K562 (cell line): ENCODE data around the gene BEST2.
"Not testable (repeated sequence)": the region's sequence is repeated elsewhere in the genome, so short reads cannot be mapped to it uniquely, and the experiment has no call there.

Source experiments
- ARHGAP35 ChIP-seq: fragments of 450-650 bp; IDR thresholded peaks from 2 replicates; pipeline ENCODE4 v1.6.1; 2018; ENCODE audit not compliant: partially characterized antibody
- BDP1 ChIP-seq: IDR thresholded peaks from 3 replicates; pipeline ENCODE4 v1.6.1; 2011; ENCODE audit not compliant: insufficient read length, insufficient read depth
- CHD4 ChIP-seq: fragments of 200-600 bp; sonication (generic); IDR thresholded peaks from 3 replicates; pipeline ENCODE4 v1.6.1; 2012; ENCODE audit warnings: low read depth, mild to moderate bottlenecking, mixed read lengths, low read length, inconsistent platforms; ENCODE audit not compliant: insufficient read depth, insufficient replicate concordance, poor library complexity, severe bottlenecking
- DMBX1 ChIP-seq: fragments of 250-450 bp; sonication (Bioruptor Pico); IDR thresholded peaks from 2 replicates; pipeline ENCODE4 v1.8.0; 2022; ENCODE audit warnings: inconsistent platforms, mild to moderate bottlenecking, moderate library complexity, borderline replicate concordance
- PYGO2 ChIP-seq: fragments of 450-650 bp; IDR thresholded peaks from 2 replicates; pipeline ENCODE4 v1.6.1; 2016; ENCODE audit warnings: mild to moderate bottlenecking, missing genetic modification characterization, moderate library complexity, missing compliant biosample characterization
- SMARCE1 ChIP-seq: fragments of 450-650 bp; IDR thresholded peaks from 2 replicates; pipeline ENCODE4 v1.7.1; 2016; ENCODE audit warnings: mild to moderate bottlenecking
- SRF ChIP-seq, 2 experiments: fragments of 250-450, 450-650 bp in 1 of 2; sonication (Bioruptor Pico) in 1 of 2; sonication (generic) in 1 of 2; formaldehyde crosslinking; IDR thresholded peaks; 2 replicates each; pipeline versions ENCODE4 v1.5.0 to v1.5.1; 2020 to 2022; ENCODE audit warnings: mild to moderate bottlenecking in 1 of 2, missing genetic modification reagents in 1 of 2
- ZNF239 ChIP-seq: fragments of 250-450 bp; sonication (Bioruptor Pico); IDR thresholded peaks from 2 replicates; pipeline ENCODE4 v1.4.0; 2020; ENCODE audit warnings: mild to moderate bottlenecking
- ZNF354B ChIP-seq: fragments of 250-450 bp; sonication (Bioruptor Pico); IDR thresholded peaks from 2 replicates; pipeline ENCODE4 v1.4.0; 2020
- ZNF444 ChIP-seq: fragments of 250-450 bp; sonication (Bioruptor Pico); IDR thresholded peaks from 2 replicates; pipeline ENCODE4 v1.4.0; 2020; ENCODE audit warnings: mild to moderate bottlenecking, moderate library complexity
- ZNF507 ChIP-seq: conservative IDR thresholded peaks from 2 replicates; pipeline ENCODE4 v1.6.1; 2017; ENCODE audit warnings: missing genetic modification characterization, missing compliant biosample characterization
- ZNF561 ChIP-seq: fragments of 450-650 bp; formaldehyde crosslinking; conservative IDR thresholded peaks from 2 replicates; pipeline ENCODE4 v1.4.0; 2020; ENCODE audit warnings: mild to moderate bottlenecking, moderate library complexity

GRCh38 chr19:12712077-12712476, 39.5 kb upstream of the BEST2 start:
- TF ChIP-seq ZNF239; ARHGAP35; DMBX1 (CRISPR knock-in tag); ZNF354B; CHD4; ZNF507 (tag); SMARCE1; BDP1; ZNF444 (CRISPR knock-in tag); SRF (CRISPR knock-in tag; IDR thresholded peaks at IDR 0.05); PYGO2 (tag); ZNF561 (CRISPR knock-in tag): not testable (repeated sequence)
